ENCODE data around the gene MYZAP.

- no peak for TF ChIP-seq JUND (IDR thresholded peaks at IDR 0.05)
- TF ChIP-seq RAD21 (IDR thresholded peaks at IDR 0.05) = no peak
- no peak for TF ChIP-seq CTCF (IDR thresholded peaks at IDR 0.05; ENCODE audit: low read depth, low read length, missing input control)
- no peak for TF ChIP-seq FOXA1 (IDR thresholded peaks at IDR 0.05)
- TF ChIP-seq RXRA (IDR thresholded peaks at IDR 0.05) = no peak
- TF ChIP-seq REST (IDR thresholded peaks at IDR 0.05) = no peak
- no peak for TF ChIP-seq HNF4A (conservative IDR thresholded peaks at IDR 0.05)
- TF ChIP-seq MAX (IDR thresholded peaks at IDR 0.05) = no peak
- TF ChIP-seq TAF1 (conservative IDR thresholded peaks at IDR 0.05) = no peak
- TF ChIP-seq EGR1 (IDR thresholded peaks at IDR 0.05; ENCODE audit: low read depth in 2 of 2) = no peak
- TF ChIP-seq GABPA (IDR thresholded peaks at IDR 0.05 in 1 of 2, conservative IDR thresholded peaks at IDR 0.05 in 1 of 2) = no peak
- no peak for TF ChIP-seq ZBTB33 (IDR thresholded peaks at IDR 0.05)
- no peak for TF ChIP-seq YY1 (IDR thresholded peaks at IDR 0.05)
Observed at GRCh38 chr15:57542505-57542817, 49.2 kb upstream of the MYZAP start.

Data from liver (tissue), 3 donors.